ENCODE results near the gene PRR20D. TPM values are rescaled to one million over a fixed set of nuclear protein-coding genes. Genes with fewer than 3 reads are reported as not detected.
"Not testable (repeated sequence)": the region's sequence is repeated elsewhere in the genome, so short reads cannot be mapped to it uniquely, and the experiment has no call there.

The PRR20D gene
- total and polyA plus RNA-seq, 2 of the 8 experiments (the other 6 are each of a cell fraction or from before 2014, with no cell fraction given), result not detected

DNA sequence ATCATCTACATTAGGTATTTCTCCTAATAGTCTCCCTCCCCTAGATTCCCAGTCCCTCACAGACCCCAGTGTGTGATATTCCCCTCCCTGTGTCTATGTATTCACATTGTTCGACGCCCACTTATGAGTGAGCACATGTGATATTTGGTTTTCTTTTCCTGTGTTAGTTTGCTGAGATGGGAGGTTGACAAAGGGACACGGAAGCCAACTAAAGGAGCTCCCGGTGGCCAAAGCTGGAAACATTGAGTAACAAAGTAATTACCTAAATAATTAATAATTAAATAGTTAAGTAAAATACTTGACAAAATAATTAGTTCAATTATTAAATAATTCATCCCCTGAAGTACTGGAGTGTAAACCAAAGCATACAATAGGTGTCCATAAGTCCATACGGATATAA, 21.4 kb upstream of the PRR20D start (continued):
- TF ChIP-seq, protein P1, sequence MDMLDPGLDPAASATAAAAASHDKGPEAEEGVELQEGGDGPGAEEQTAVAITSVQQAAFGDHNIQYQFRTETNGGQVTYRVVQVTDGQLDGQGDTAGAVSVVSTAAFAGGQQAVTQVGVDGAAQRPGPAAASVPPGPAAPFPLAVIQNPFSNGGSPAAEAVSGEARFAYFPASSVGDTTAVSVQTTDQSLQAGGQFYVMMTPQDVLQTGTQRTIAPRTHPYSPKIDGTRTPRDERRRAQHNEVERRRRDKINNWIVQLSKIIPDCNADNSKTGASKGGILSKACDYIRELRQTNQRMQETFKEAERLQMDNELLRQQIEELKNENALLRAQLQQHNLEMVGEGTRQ (IDR thresholded peaks at IDR 0.05; ENCODE audit: low read length), result no peak
- TF ChIP-seq SUZ12 (IDR thresholded peaks at IDR 0.05; ENCODE audit: low read length), result no peak
- TF ChIP-seq, protein P2, sequence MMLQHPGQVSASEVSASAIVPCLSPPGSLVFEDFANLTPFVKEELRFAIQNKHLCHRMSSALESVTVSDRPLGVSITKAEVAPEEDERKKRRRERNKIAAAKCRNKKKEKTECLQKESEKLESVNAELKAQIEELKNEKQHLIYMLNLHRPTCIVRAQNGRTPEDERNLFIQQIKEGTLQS (IDR thresholded peaks at IDR 0.05; ENCODE audit: insufficient read depth, low read depth, low read length), result no peak

DNA sequence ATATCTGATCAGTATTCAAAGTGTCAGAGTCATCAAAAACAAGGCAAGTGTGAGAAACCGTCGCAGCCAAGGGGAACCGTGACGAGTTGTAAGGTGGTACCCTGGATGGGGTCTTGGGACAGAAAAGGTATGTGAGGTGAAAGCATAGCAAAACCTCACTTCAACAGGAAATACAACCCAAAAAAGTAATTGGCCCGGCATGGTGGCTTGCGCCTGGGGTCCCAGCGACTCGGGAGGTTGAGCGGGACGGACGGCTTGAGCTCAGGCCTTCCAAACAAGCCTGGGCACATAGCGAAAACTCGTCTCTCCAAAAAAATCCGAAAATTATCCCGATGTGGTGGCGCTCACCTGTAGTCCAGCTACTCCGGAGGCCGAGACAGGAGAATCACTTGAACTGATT, 20.7 kb upstream of the PRR20D start:
- CTCF ChIA-PET (ENCODE audit: partially characterized antibody), result not testable (repeated sequence)

More for the DNA sequence above, 20.7 kb upstream of the PRR20D start:
- H2BK20ac ChIP-seq (ENCODE audit: low read length); H2BK12ac ChIP-seq (ENCODE audit: low read depth, low read length); H3K23ac ChIP-seq (ENCODE audit: insufficient read length); H2BK15ac ChIP-seq (ENCODE audit: low read length); H3K4ac ChIP-seq (replicated peaks; ENCODE audit: insufficient read length, low read depth, low read length); H3K27me3 ChIP-seq (replicated peaks in 1 of 4; ENCODE audit: control insufficient read depth in 3 of 4, extremely low read depth in 1 of 4, insufficient read depth in 3 of 4, low read length in 3 of 4); H3K56ac ChIP-seq (replicated peaks; ENCODE audit: insufficient read length, low read depth, low read length); H4K8ac ChIP-seq (ENCODE audit: extremely low read depth, insufficient read depth, low read length); H3K18ac ChIP-seq (ENCODE audit: extremely low read depth, low read length); H3K79me2 ChIP-seq (ENCODE audit: control insufficient read depth in 1 of 2, insufficient read depth in 2 of 2, low read length in 2 of 2); H2BK5ac ChIP-seq (ENCODE audit: low read depth, low read length); H3K14ac ChIP-seq (ENCODE audit: insufficient read length); POLR2A ChIA-PET (ENCODE audit: partially characterized antibody); H3K27ac ChIP-seq (ENCODE audit: low read depth, low read length); H3K79me1 ChIP-seq (ENCODE audit: low read depth, low read length); H2AFZ ChIP-seq (ENCODE audit: low read length); H4K91ac ChIP-seq (replicated peaks; ENCODE audit: insufficient read length, low read length); H3K4me2 ChIP-seq (ENCODE audit: insufficient read depth in 1 of 2, low read depth in 2 of 2, low read length in 2 of 2); H3K9me3 ChIP-seq (ENCODE audit: insufficient read depth in 2 of 2, low read depth in 1 of 2, low read length in 1 of 2); H4K20me1 ChIP-seq (replicated peaks in 1 of 2; ENCODE audit: control insufficient read depth in 1 of 2, insufficient read depth in 2 of 2, low read length in 2 of 2); H2AK5ac ChIP-seq (ENCODE audit: low read depth, low read length); H3K4me3 ChIP-seq (ENCODE audit: extremely low read depth in 1 of 4, insufficient read depth in 2 of 4, low read depth in 3 of 4, low read length in 4 of 4); DNase-seq (ENCODE audit: low read depth in 1 of 2, low spot score in 2 of 2); H3K36me3 ChIP-seq (ENCODE audit: control insufficient read depth in 2 of 4, insufficient read depth in 4 of 4, low read length in 3 of 4); H4K5ac ChIP-seq (ENCODE audit: insufficient read length, low read depth, low read length); H2BK120ac ChIP-seq (replicated peaks; ENCODE audit: low read depth, low read length); H3K23me2 ChIP-seq (ENCODE audit: low read depth, low read length); FAIRE-seq; H3K9ac ChIP-seq (replicated peaks in 1 of 4; ENCODE audit: extremely low read depth in 1 of 4, low read depth in 3 of 4, low read length in 3 of 4); H3K4me1 ChIP-seq (replicated peaks in 1 of 4; ENCODE audit: control insufficient read depth in 3 of 4, insufficient read depth in 4 of 4, low read length in 3 of 4): not testable (repeated sequence)
- WGBS, 2 experiments (ENCODE audit: extremely low coverage in 1 of 2, insufficient coverage in 1 of 2, insufficient read length in 1 of 2, insufficient replicate concordance in 2 of 2, low coverage in 1 of 2, low lambda C conversion rate in 2 of 2, missing lambda C conversion rate in 1 of 2), result no CpG with 5 or more reads among the region's 18 CpGs
